NCI-H2107 treated with DMSO at 0.1 percent for 48 hours (cell line): ENCODE measurements around the gene VCY1B.
"Not testable (repeated sequence)": the region's sequence is repeated elsewhere in the genome, so short reads cannot be mapped to it uniquely, and the experiment has no call there.

Experiments
- DNase-seq: peaks from one replicate; lab custom pipeline; 2025; ENCODE audit not compliant: unreplicated experiment; lab: John Stamatoyannopoulos, UW

VCY1B gene

GRCh38 chrY:14055927-14056326, at the start of gene VCY1B:
TSS of gene VCY1B (plus strand) at chrY:14056227. CDS start at chrY:14056290, 63 bp downstream.
- not testable (repeated sequence) for DNase-seq

- not testable (repeated sequence) for DNase-seq
Measured at GRCh38 chrY:14011916-14012315, 44.1 kb upstream of the VCY1B start.

- DNase-seq = not testable (repeated sequence)
Measured at GRCh38 chrY:14030395-14030794, 25.6 kb upstream of the VCY1B start.

GRCh38 chrY:14085877-14086276, 29.9 kb downstream of the VCY1B start:
- DNase-seq = no peak
